HepG2 (cell line): ENCODE data around the gene RSRC2. TPM values are rescaled to one million over a fixed set of nuclear protein-coding genes. Genes with fewer than 3 reads are reported as not detected.

ENCODE experiments used
- AFF4 ChIP-seq: sonication (generic); formaldehyde crosslinking; IDR thresholded peaks from 2 replicates; pipeline ENCODE4 v1.4.0; 2020; ENCODE audit warnings: missing genetic modification reagents
- AKAP8 ChIP-seq: sonication (generic); formaldehyde crosslinking; IDR thresholded peaks from 2 replicates; pipeline ENCODE4 v1.5.1; 2020; ENCODE audit warnings: mild to moderate bottlenecking, missing genetic modification reagents
- ATF2 ChIP-seq: sonication (generic); formaldehyde crosslinking; IDR thresholded peaks from 2 replicates; pipeline ENCODE4 v1.4.0; 2020; ENCODE audit warnings: missing genetic modification reagents
- FOXM1 ChIP-seq: sonication (generic); formaldehyde crosslinking; IDR thresholded peaks from 2 replicates; pipeline ENCODE4 v1.5.0; 2020; ENCODE audit warnings: missing genetic modification reagents
- HOMEZ ChIP-seq: IDR thresholded peaks from 2 replicates; pipeline ENCODE4 v1.6.1; 2016; ENCODE audit warnings: low read depth
- KDM5A ChIP-seq: fragments of 200-600 bp; sonication (generic); IDR thresholded peaks from 2 replicates; pipeline ENCODE4 v1.7.0; 2018; ENCODE audit warnings: antibody characterized with exemption, mild to moderate bottlenecking, low read length, borderline replicate concordance
- KDM6A ChIP-seq: IDR thresholded peaks from 2 replicates; pipeline ENCODE4 v1.6.1; 2016; ENCODE audit warnings: low read depth
- MAZ ChIP-seq, 2 experiments: sonication (generic) in 1 of 2; formaldehyde crosslinking in 1 of 2; IDR thresholded peaks; 2 replicates each; pipeline versions ENCODE4 v1.5.0 to v1.6.1; 2012 to 2020; ENCODE audit warnings: low read depth in 2 of 2, mild to moderate bottlenecking in 2 of 2, borderline replicate concordance in 1 of 2, improper control_type of control experiment in 1 of 2, low read length in 1 of 2, missing genetic modification reagents in 1 of 2, moderate library complexity in 1 of 2
- SNRNP70 ChIP-seq: fragments of 200-400 bp; formaldehyde crosslinking; IDR thresholded peaks from 2 replicates; pipeline ENCODE4 v1.6.1; 2017; ENCODE audit warnings: mild to moderate bottlenecking, low read depth, low read length, moderate library complexity
- THAP11 ChIP-seq: IDR thresholded peaks from 2 replicates; pipeline ENCODE4 v1.6.1; 2016; ENCODE audit warnings: missing biosample characterization, missing genetic modification reagents
- TRAFD1 ChIP-seq: sonication (generic); formaldehyde crosslinking; IDR thresholded peaks from 2 replicates; pipeline ENCODE4 v1.5.1; 2020; ENCODE audit warnings: missing genetic modification reagents, mild to moderate bottlenecking, borderline replicate concordance
- ZNF124 ChIP-seq: sonication (generic); formaldehyde crosslinking; IDR thresholded peaks from 2 replicates; pipeline ENCODE4 v1.4.0; 2020; ENCODE audit warnings: missing genetic modification reagents
- ZNF326 ChIP-seq: sonication (generic); formaldehyde crosslinking; IDR thresholded peaks from 2 replicates; pipeline ENCODE4 v1.4.0; 2020; ENCODE audit warnings: missing genetic modification reagents, borderline replicate concordance
- ZNF501 ChIP-seq: sonication (generic); formaldehyde crosslinking; IDR thresholded peaks from 2 replicates; pipeline ENCODE4 v1.5.1; 2020; ENCODE audit warnings: mild to moderate bottlenecking, moderate library complexity, missing genetic modification reagents
- ZNF615 ChIP-seq: sonication (generic); formaldehyde crosslinking; IDR thresholded peaks from 2 replicates; pipeline ENCODE4 v1.5.0; 2020; ENCODE audit warnings: mild to moderate bottlenecking, missing genetic modification reagents, borderline replicate concordance
- ZNF704 ChIP-seq: sonication (generic); formaldehyde crosslinking; IDR thresholded peaks from 2 replicates; pipeline ENCODE4 v1.8.1; 2023; ENCODE audit warnings: mild to moderate bottlenecking, inconsistent platforms, moderate library complexity, missing genetic modification reagents, borderline replicate concordance
- ZXDC ChIP-seq: sonication (generic); formaldehyde crosslinking; IDR thresholded peaks from 2 replicates; pipeline ENCODE4 v1.5.0; 2020; ENCODE audit warnings: mild to moderate bottlenecking, missing genetic modification reagents
- polyA plus RNA-seq, 8 experiments: library from polyadenylated mRNA; depleted of rRNA in 3 of 8; stranded (reverse) in 7 of 8; unstranded in 1 of 8; fragments of >200 nt; fragmentation: Illumina TruSeq in 4 of 8; extraction: Trizol in 4 of 8; gene quantifications; 2 replicates each; pipeline versions ENCODE4 v1.2.1 to v1.2.3, GENCODE V29; 2011 to 2016; ENCODE audit warnings: low read depth in 4 of 8, missing spikeins in 1 of 8, mixed read lengths in 1 of 8; ENCODE audit not compliant: insufficient read depth in 1 of 8
- total RNA-seq, 5 experiments: library from RNA; depleted of rRNA; stranded (reverse); fragments of >200 nt; fragmentation: Illumina TruSeq; extraction: Trizol; gene quantifications; 2 replicates each; pipeline ENCODE4 v1.2.3, GENCODE V29; 2016; ENCODE audit warnings: low read depth in 1 of 5

Gene RSRC2
- total and polyA plus RNA-seq, 2 of the 13 experiments (the other 11 are each of a cell fraction or from before 2014, with no cell fraction given), result 31.4 to 77.8 TPM

GRCh38 chr12:122489038-122489437, 37.7 kb downstream of the RSRC2 start (continued):
- TF ChIP-seq ZXDC (no peak), ZNF615 (CRISPR knock-in tag) (no peak), FOXM1 (CRISPR knock-in tag) (no peak), ZNF704 (no peak), SNRNP70 (no peak), THAP11 (CRISPR knock-in tag) (peak; percentile 87), HOMEZ (peak; percentile 82), ATF2 (CRISPR knock-in tag) (peak; percentile 79; the same call in 1 of the 2 replicates), KDM6A (CRISPR knock-in tag) (peak; percentile 87; the same call in 1 of the 2 replicates), AKAP8 (CRISPR knock-in tag) (no peak), AFF4 (CRISPR knock-in tag) (0 out of 2 replicates have a peak, but pooled peaks have one; percentile 52), KDM5A (no peak), MAZ (IDR thresholded peaks at IDR 0.05; ENCODE audit: borderline replicate concordance, low read depth, low read length) (no peak), MAZ (CRISPR knock-in tag; IDR thresholded peaks at IDR 0.05; ENCODE audit: low read depth) (no peak), TRAFD1 (CRISPR knock-in tag) (no peak), ZNF501 (CRISPR knock-in tag) (no peak), ZNF326 (CRISPR knock-in tag) (no peak), ZNF124 (no peak)
